Progenitor cell of endocrine pancreas (in vitro differentiated cells): ENCODE results near the gene SYPL1. TPM values are rescaled to one million over a fixed set of nuclear protein-coding genes. Genes with fewer than 3 reads are reported as not detected.

Experiments used
- DNase-seq: peaks from one replicate; pipeline ENCODE4 v3.0.0; 2021; ENCODE audit warnings: low spot score; ENCODE audit not compliant: unreplicated experiment
- H3K27ac Mint-ChIP-seq: 2 replicates; pipeline ENCODE4 v1.8.0; 2021; ENCODE audit warnings: mild to moderate bottlenecking, moderate library complexity, mixed read lengths
- H3K27me3 Mint-ChIP-seq: 2 replicates; pipeline ENCODE4 v1.8.0; 2021; ENCODE audit warnings: mixed read lengths
- H3K36me3 Mint-ChIP-seq: 2 replicates; pipeline ENCODE4 v1.8.0; 2022; ENCODE audit warnings: mixed read lengths; ENCODE audit not compliant: insufficient read depth
- H3K4me1 Mint-ChIP-seq: 2 replicates; pipeline ENCODE4 v1.8.0; 2021; ENCODE audit warnings: low read depth, mixed read lengths
- H3K4me3 Mint-ChIP-seq: 2 replicates; pipeline ENCODE4 v1.8.0; 2021; ENCODE audit warnings: low read depth, mild to moderate bottlenecking, moderate library complexity, mixed read lengths
- H3K9me3 Mint-ChIP-seq: 2 replicates; pipeline ENCODE4 v1.8.0; 2021; ENCODE audit warnings: low read depth, mixed read lengths
- CTCF ChIP-seq: fragments of 200-600 bp; sonication (generic); IDR thresholded peaks from one replicate; pipeline ENCODE4 v1.5.0; 2021; ENCODE audit warnings: antibody characterized with exemption, mild to moderate bottlenecking; ENCODE audit not compliant: unreplicated experiment
- total RNA-seq: library from RNA; stranded (reverse); gene quantifications from 2 replicates; pipeline ENCODE4 v1.2.1, GENCODE V29; 2021

Gene SYPL1
- total RNA-seq, 1 donor from 2014 or later: 60.3 TPM

GRCh38 chr7:106100863-106101629, 11.1 kb downstream of the SYPL1 start:
- Mint-ChIP-seq H3K4me3 (no peak overlapping the region), H3K9me3 (no peaks in the 10 kb centered on the region), H3K27ac (no peak overlapping the region), H3K36me3 (peaks cover 2% of the 10 kb centered on the region), H3K4me1 (peaks cover 10% of the 10 kb centered on the region), H3K27me3 (no peaks in the 10 kb centered on the region)
- no peak for DNase-seq
- no peak for TF ChIP-seq CTCF

- no peak for TF ChIP-seq CTCF
- no peak overlapping the region for H3K4me3 Mint-ChIP-seq
- H3K9me3 Mint-ChIP-seq: no peaks in the 10 kb centered on the region
- peaks cover 10% of the 10 kb centered on the region for H3K4me1 Mint-ChIP-seq
- no peaks in the 10 kb centered on the region for H3K27me3 Mint-ChIP-seq
- no peak for DNase-seq
- H3K36me3 Mint-ChIP-seq: peaks cover 2% of the 10 kb centered on the region
- H3K27ac Mint-ChIP-seq: no peak overlapping the region
Measured at GRCh38 chr7:106099539-106099938, 12.6 kb downstream of the SYPL1 start.

DNA sequence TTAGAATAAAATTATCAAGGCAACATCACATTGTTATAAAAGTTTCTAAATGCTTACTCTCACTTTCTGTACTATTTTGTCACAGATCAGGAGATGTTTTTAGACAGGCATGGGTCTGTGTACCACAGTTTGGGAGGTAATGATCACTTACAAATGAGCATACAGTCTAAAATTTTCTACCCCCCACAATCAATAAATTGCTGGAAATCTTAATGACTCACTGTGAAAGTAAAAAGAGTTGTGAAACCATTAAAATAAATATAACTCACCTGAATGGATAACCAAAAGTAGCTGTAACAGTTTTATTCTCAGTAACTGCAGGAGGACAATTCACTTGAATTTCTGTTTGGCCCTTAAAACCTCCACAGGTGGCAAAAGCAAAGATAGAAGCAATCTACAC, 13.2 kb downstream of the SYPL1 start:
- Mint-ChIP-seq H3K4me1 (peaks cover 10% of the 10 kb centered on the region), H3K4me3 (no peak overlapping the region), H3K9me3 (no peaks in the 10 kb centered on the region), H3K27ac (no peak overlapping the region), H3K36me3 (peaks cover 2% of the 10 kb centered on the region), H3K27me3 (no peaks in the 10 kb centered on the region)
- TF ChIP-seq CTCF: no peak
- no peak for DNase-seq

DNA sequence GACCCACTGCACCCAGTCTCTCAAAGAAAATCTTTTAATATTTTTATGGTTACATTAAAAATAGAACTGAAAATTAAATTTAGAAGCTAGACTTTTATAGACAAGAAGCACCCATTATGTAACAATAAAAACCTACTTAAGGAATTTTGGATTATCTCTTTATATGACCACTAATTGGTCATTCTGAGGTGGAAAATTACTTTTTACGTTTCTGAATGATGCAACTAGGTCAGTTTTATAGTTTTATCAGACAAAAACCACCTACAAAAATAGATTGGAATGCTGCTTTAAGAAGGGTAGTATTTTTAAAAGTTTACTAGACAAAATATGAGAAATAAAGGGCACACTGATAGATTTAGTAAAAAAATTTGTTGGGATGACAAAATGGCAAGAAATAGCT, 16.5 kb downstream of the SYPL1 start:
- peaks cover 16% of the 10 kb centered on the region for H3K36me3 Mint-ChIP-seq
- H3K9me3 Mint-ChIP-seq: no peaks in the 10 kb centered on the region
- H3K27ac Mint-ChIP-seq: no peak overlapping the region
- no peak for DNase-seq
- H3K4me3 Mint-ChIP-seq: no peak overlapping the region
- no peaks in the 10 kb centered on the region for H3K27me3 Mint-ChIP-seq
- H3K4me1 Mint-ChIP-seq: peaks cover 3% of the 10 kb centered on the region
- no peak for TF ChIP-seq CTCF

DNA sequence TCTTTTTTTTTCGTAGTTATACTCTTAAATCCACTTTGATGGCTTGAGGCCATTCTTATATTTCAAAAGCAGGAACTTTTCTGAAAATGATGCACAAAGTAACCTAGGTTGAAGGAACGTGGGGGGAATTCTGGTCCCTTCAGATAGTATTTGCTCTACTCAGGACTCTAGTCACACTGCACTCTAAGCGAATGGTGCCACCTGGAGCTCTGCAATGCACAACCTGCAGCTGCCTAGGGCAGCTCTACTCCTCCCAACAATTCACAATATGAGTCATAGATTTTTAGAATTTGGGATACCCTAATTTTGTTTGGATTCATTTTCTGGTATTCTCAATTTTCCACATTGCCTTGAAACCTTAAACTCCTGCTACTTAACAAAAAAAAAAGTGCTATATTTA, 17.3 kb downstream of the SYPL1 start:
- H3K9me3 Mint-ChIP-seq: no peaks in the 10 kb centered on the region
- no peak for DNase-seq
- H3K4me3 Mint-ChIP-seq: no peak overlapping the region
- H3K27ac Mint-ChIP-seq: no peak overlapping the region
- peaks cover 3% of the 10 kb centered on the region for H3K4me1 Mint-ChIP-seq
- peaks cover 17% of the 10 kb centered on the region for H3K36me3 Mint-ChIP-seq
- TF ChIP-seq CTCF: no peak
- no peaks in the 10 kb centered on the region for H3K27me3 Mint-ChIP-seq
